Activated T-cell treated with anti-CD3 and anti-CD28 coated beads for 48 hours (primary cell): ENCODE data around the gene ZC3HAV1.
A peak's percentile ranks its signal among the peaks of the same experiment; 100 is the strongest.
"Not testable (repeated sequence)": the region's sequence is repeated elsewhere in the genome, so short reads cannot be mapped to it uniquely, and the experiment has no call there.

Experiments
- DNase-seq: peaks from one replicate; pipeline ENCODE4 v3.0.0-alpha.2; 2020; ENCODE audit warnings: low read depth

The ZC3HAV1 gene

GRCh38 chr7:139109188-139109982 is at the start of gene ZC3HAV1:
TSS of gene ZC3HAV1 (minus strand) at chr7:139109720. CDS start at chr7:139109331, 389 bp downstream.
- peak; percentile 79 for DNase-seq

GRCh38 chr7:139153832-139154231 is 44.3 kb upstream of the ZC3HAV1 start:
- DNase-seq: no peak

- DNase-seq: no peak
Measured at GRCh38 chr7:139152149-139152548, 42.6 kb upstream of the ZC3HAV1 start.

- no peak for DNase-seq
Measured at GRCh38 chr7:139139150-139139549, 29.6 kb upstream of the ZC3HAV1 start.

GRCh38 chr7:139133335-139134139 is 24.0 kb upstream of the ZC3HAV1 start:
- peak; percentile 86 for DNase-seq

- no peak for DNase-seq
Measured at GRCh38 chr7:139132887-139133286, 23.4 kb upstream of the ZC3HAV1 start.

GRCh38 chr7:139131601-139132041 is 22.1 kb upstream of the ZC3HAV1 start:
- DNase-seq: no peak

- DNase-seq: not testable (repeated sequence)
Measured at GRCh38 chr7:139129814-139130213, 20.3 kb upstream of the ZC3HAV1 start.

- DNase-seq: no peak
Measured at GRCh38 chr7:139127648-139128047, 18.1 kb upstream of the ZC3HAV1 start.

GRCh38 chr7:139125657-139126056 is 16.1 kb upstream of the ZC3HAV1 start:
- no peak for DNase-seq

- DNase-seq: not testable (repeated sequence)
Measured at GRCh38 chr7:139124995-139125394, 15.5 kb upstream of the ZC3HAV1 start.

- DNase-seq: no peak
Measured at GRCh38 chr7:139124084-139124914, 14.8 kb upstream of the ZC3HAV1 start.

GRCh38 chr7:139119486-139119849 is 9.9 kb upstream of the ZC3HAV1 start:
- DNase-seq: no peak

- DNase-seq: no peak
Measured at GRCh38 chr7:139118805-139119485, 9.4 kb upstream of the ZC3HAV1 start.

GRCh38 chr7:139118234-139118804 is 8.8 kb upstream of the ZC3HAV1 start:
- no peak for DNase-seq

- DNase-seq: no peak
Measured at GRCh38 chr7:139117599-139118233, 8.2 kb upstream of the ZC3HAV1 start.

GRCh38 chr7:139116999-139117398 is 7.5 kb upstream of the ZC3HAV1 start:
- DNase-seq: no peak

GRCh38 chr7:139115104-139115503 is 5.6 kb upstream of the ZC3HAV1 start:
- no peak for DNase-seq

GRCh38 chr7:139114585-139114984 is 5.1 kb upstream of the ZC3HAV1 start:
- DNase-seq: no peak

- DNase-seq: no peak
Measured at GRCh38 chr7:139114018-139114417, 4.5 kb upstream of the ZC3HAV1 start.

GRCh38 chr7:139112741-139113250 is 3.3 kb upstream of the ZC3HAV1 start:
- no peak for DNase-seq
